PC-9 (cell line): ENCODE results near the gene RPL29. TPM values are rescaled to one million over a fixed set of nuclear protein-coding genes. Genes with fewer than 3 reads are reported as not detected.

Experiments
- BruUV-seq: library from RNA; stranded (reverse); fragments of 400-500 nt; replicated peaks from 2 replicates; lab custom pipeline; 2021; lab: Mats Ljungman, UMichigan
- CTCF ChIA-PET: fragments of 300-600 bp; sonication (Branson Sonifier 250); formaldehyde crosslinking; loops from one replicate; lab custom pipeline; 2022; ENCODE audit warnings: antibody characterized with exemption; lab: Charles Lee
- POLR2A ChIA-PET: fragments of 300-600 bp; sonication (Branson Sonifier 250); formaldehyde crosslinking; loops from one replicate; lab custom pipeline; 2022; ENCODE audit warnings: antibody characterized with exemption; ENCODE audit not compliant: unreplicated experiment; lab: Charles Lee
- DNase-seq, 2 experiments: peaks; one replicate each; pipeline versions ENCODE4 v3.0.0 to v3.0.0-alpha.2; 2015 to 2022; ENCODE audit warnings: mixed read lengths in 1 of 2
- H2AFZ ChIP-seq: fragments of 200-600 bp; sonication (generic); 2 replicates; pipeline ENCODE4 v1.8.1; 2017; ENCODE audit warnings: antibody characterized with exemption
- H3F3A ChIP-seq: fragments of 200-600 bp; sonication (generic); 2 replicates; pipeline ENCODE4 v1.8.1; 2017; ENCODE audit warnings: antibody characterized with exemption, mild to moderate bottlenecking, low read depth; ENCODE audit not compliant: insufficient read depth
- H3K27ac ChIP-seq: fragments of 200-600 bp; sonication (generic); 2 replicates; pipeline ENCODE4 v1.6.1; 2016; ENCODE audit warnings: mixed run types
- H3K27me3 ChIP-seq: fragments of 200-600 bp; sonication (generic); 2 replicates; pipeline ENCODE4 v1.6.1; 2016; ENCODE audit warnings: low read depth, mixed run types; ENCODE audit not compliant: insufficient read depth
- H3K36me3 ChIP-seq: fragments of 200-600 bp; sonication (generic); 2 replicates; pipeline ENCODE4 v1.6.1; 2016; ENCODE audit warnings: low read depth, mixed run types
- H3K4me1 ChIP-seq: fragments of 200-600 bp; sonication (generic); replicated peaks from 2 replicates; pipeline ENCODE4 v1.6.1; 2016; ENCODE audit warnings: mixed run types; ENCODE audit not compliant: insufficient read depth
- H3K4me2 ChIP-seq: fragments of 200-600 bp; sonication (generic); 2 replicates; pipeline ENCODE4 v1.6.1; 2017; ENCODE audit warnings: mixed run types
- H3K4me3 ChIP-seq: fragments of 200-600 bp; sonication (generic); 2 replicates; pipeline ENCODE4 v1.6.1; 2016; ENCODE audit warnings: mixed run types
- H3K79me2 ChIP-seq: fragments of 200-600 bp; sonication (generic); 2 replicates; pipeline ENCODE4 v1.6.1; 2017; ENCODE audit warnings: low read depth, mixed run types
- H3K9me2 ChIP-seq: fragments of 200-600 bp; sonication (generic); 2 replicates; pipeline ENCODE4 v1.8.1; 2017; ENCODE audit warnings: mild to moderate bottlenecking; ENCODE audit not compliant: insufficient read depth
- H3K9me3 ChIP-seq: fragments of 200-600 bp; sonication (generic); 2 replicates; pipeline ENCODE4 v1.8.1; 2016; ENCODE audit warnings: low read depth; ENCODE audit not compliant: insufficient read depth
- H4K20me1 ChIP-seq: fragments of 200-600 bp; sonication (generic); 2 replicates; pipeline ENCODE4 v1.8.1; 2017; ENCODE audit not compliant: insufficient read depth
- EZH2 ChIP-seq: fragments of 200-600 bp; sonication (generic); IDR thresholded peaks from 2 replicates; pipeline ENCODE4 v1.8.0; 2017; ENCODE audit warnings: antibody characterized with exemption, low read depth
- intact Hi-C: fragments of 100-400 bp; cut with micrococcal nuclease; formaldehyde crosslinking; loops from one replicate; pipeline ENCODE4 v1.10.0; 2022; ENCODE audit not compliant: unreplicated experiment
- total RNA-seq: library from RNA; stranded (reverse); gene quantifications from 2 replicates; pipeline ENCODE4 v1.2.3, GENCODE V29; 2021
- TF ChIP-seq, protein P1 (sequence below): fragments of 200-600 bp; sonication (generic); conservative IDR thresholded peaks from 2 replicates; pipeline ENCODE4 v1.6.1; 2017; ENCODE audit warnings: mixed run types, antibody characterized with exemption, mild to moderate bottlenecking, moderate library complexity

The RPL29 gene
- total RNA-seq, 1 experiment from 2014 or later, result 1,278 TPM

DNA sequence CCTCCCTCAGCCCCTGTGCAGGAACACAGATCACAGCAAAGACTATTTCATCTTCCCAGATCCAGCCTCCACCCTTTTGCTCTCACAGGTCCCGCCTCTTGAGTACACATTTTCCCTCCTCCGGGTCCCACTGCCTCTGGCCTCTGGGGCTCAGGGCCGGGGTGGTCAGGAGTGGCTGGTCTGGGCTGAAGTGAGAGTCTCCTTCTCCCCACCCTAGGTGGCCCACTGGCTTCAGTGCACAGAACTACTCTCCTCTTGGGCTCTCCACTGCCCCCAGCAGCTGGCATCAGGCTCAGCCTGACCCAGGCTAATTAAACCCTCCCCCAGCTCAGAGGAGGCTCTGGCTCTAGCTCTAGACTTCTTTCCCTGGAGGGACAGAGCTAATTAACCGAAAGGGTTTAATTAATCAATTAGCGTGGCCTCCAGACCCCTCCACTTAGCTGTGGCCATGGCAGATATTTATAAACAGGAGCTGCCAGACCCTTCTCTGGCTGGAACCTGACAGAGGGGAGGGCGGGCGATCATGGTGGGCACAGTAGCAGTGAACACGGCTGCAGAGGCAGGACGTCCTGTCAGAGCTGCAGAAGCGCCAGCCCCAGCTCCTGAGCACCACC, 45.5 kb upstream of the RPL29 start:
- Histone ChIP-seq H3K79me2 (no peaks in the 10 kb centered on the region), H3F3A (no peaks in the 10 kb centered on the region), H3K4me2 (no peak overlapping the region), H3K27me3 (no peaks in the 10 kb centered on the region), H3K9me3 (no peaks in the 10 kb centered on the region), H3K36me3 (no peaks in the 10 kb centered on the region), H3K4me1 (peaks cover 11% of the 10 kb centered on the region), H3K9me2 (no peaks in the 10 kb centered on the region), H3K27ac (no peak overlapping the region), H4K20me1 (no peaks in the 10 kb centered on the region), H2AFZ (no peak overlapping the region), H3K4me3 (no peak overlapping the region)
- ChIA-PET POLR2A (interaction anchor here (0.6 kb wide), 1 partner anchor 54 kb away, joined by 5 read pairs; no protein-coding TSS in a partner anchor), CTCF (interaction anchor here (0.9 kb wide), 1 partner anchor 15 kb away, joined by 6 read pairs; the partner anchor contains the start of gene DUSP7)
- no TSS peak for BruUV-seq
- no peak for TF ChIP-seq EZH2
- TF ChIP-seq, protein P1, sequence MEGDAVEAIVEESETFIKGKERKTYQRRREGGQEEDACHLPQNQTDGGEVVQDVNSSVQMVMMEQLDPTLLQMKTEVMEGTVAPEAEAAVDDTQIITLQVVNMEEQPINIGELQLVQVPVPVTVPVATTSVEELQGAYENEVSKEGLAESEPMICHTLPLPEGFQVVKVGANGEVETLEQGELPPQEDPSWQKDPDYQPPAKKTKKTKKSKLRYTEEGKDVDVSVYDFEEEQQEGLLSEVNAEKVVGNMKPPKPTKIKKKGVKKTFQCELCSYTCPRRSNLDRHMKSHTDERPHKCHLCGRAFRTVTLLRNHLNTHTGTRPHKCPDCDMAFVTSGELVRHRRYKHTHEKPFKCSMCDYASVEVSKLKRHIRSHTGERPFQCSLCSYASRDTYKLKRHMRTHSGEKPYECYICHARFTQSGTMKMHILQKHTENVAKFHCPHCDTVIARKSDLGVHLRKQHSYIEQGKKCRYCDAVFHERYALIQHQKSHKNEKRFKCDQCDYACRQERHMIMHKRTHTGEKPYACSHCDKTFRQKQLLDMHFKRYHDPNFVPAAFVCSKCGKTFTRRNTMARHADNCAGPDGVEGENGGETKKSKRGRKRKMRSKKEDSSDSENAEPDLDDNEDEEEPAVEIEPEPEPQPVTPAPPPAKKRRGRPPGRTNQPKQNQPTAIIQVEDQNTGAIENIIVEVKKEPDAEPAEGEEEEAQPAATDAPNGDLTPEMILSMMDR, result no peak; the same call in 1 of the 2 replicates
- DNase-seq, result no peak
- intact Hi-C loops, result no loop called here

DNA sequence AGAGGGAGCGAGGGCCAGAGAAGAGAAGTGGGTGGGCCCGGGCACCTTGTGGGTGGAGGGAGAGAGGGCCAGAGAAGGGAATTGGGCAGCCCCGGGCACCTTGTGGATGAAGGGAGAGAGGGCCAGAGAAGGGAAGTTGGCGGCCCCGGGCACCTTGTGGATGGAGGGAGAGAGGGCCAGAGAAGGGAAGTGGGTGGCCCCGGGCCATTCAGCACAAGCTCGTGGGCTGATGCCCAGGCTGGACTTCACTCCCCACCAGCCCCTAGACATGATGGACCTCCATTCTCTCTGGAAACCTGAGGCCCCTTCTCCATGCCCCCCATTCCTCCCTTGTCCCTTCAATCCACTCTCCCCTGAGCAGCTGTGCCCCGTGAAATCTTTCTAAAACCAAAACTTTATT, 44.9 kb upstream of the RPL29 start:
- no peaks in the 10 kb centered on the region for H3K9me2 ChIP-seq
- no peak for TF ChIP-seq EZH2
- TF ChIP-seq, protein P1, result no peak
- DNase-seq, result no peak
- H2AFZ ChIP-seq, result no peak overlapping the region
- no peaks in the 10 kb centered on the region for H3K27me3 ChIP-seq
- CTCF ChIA-PET, result interaction anchor here (0.6 to 0.9 kb wide), 2 partner anchors 15 to 30 kb away, joined by 6 to 16 read pairs; partner anchors contain the start of gene DUSP7
- H3K4me2 ChIP-seq, result no peak overlapping the region
- no peaks in the 10 kb centered on the region for H3K79me2 ChIP-seq
- POLR2A ChIA-PET, result interaction anchor here (0.6 kb wide), 1 partner anchor 53 kb away, joined by 5 read pairs; no protein-coding TSS in a partner anchor
- intact Hi-C loops, result no loop called here
- no peaks in the 10 kb centered on the region for H3K36me3 ChIP-seq
- H4K20me1 ChIP-seq, result no peaks in the 10 kb centered on the region
- H3K4me3 ChIP-seq, result no peak overlapping the region
- peaks cover 6% of the 10 kb centered on the region; the same call in 1 of the 2 replicates for H3K4me1 ChIP-seq
- H3K27ac ChIP-seq, result no peak overlapping the region
- H3K9me3 ChIP-seq, result no peaks in the 10 kb centered on the region
- BruUV-seq, result no TSS peak
- H3F3A ChIP-seq, result no peaks in the 10 kb centered on the region

DNA sequence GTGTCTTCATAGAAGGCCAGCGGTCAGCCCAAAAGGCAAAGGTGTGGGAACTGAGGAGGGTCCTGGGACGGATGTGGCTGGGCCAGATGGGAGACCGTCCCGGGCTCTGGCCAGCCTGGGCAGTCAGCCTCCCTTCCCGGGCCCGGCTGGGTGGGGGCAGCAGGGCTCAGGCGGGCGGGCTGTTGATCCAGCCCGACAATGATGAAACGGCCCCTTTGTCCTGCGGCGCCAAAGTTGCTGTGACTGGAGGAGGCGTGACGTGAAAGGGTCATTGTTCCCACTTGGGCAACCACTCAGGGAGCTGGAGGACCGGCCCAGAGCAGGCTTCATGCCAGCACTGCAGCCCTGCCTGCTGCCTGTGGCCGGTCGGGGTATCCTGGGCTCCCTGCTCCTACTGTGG, 44.2 kb upstream of the RPL29 start:
- no peaks in the 10 kb centered on the region for H3F3A ChIP-seq
- H3K27ac ChIP-seq, result no peak overlapping the region
- no peaks in the 10 kb centered on the region for H3K9me3 ChIP-seq
- no peaks in the 10 kb centered on the region for H3K4me1 ChIP-seq
- no peaks in the 10 kb centered on the region for H4K20me1 ChIP-seq
- H3K27me3 ChIP-seq, result no peaks in the 10 kb centered on the region
- no TSS peak for BruUV-seq
- CTCF ChIA-PET, result interaction anchor here (0.6 kb wide), 1 partner anchor 29 kb away, joined by 16 read pairs; no protein-coding TSS in a partner anchor
- H3K4me2 ChIP-seq, result no peak overlapping the region
- H3K4me3 ChIP-seq, result no peak overlapping the region
- no peak overlapping the region for H2AFZ ChIP-seq
- H3K36me3 ChIP-seq, result no peaks in the 10 kb centered on the region
- POLR2A ChIA-PET, result no interaction called here
- no peaks in the 10 kb centered on the region for H3K9me2 ChIP-seq
- intact Hi-C loops, result no loop called here
- no peak for DNase-seq
- H3K79me2 ChIP-seq, result no peaks in the 10 kb centered on the region
- TF ChIP-seq EZH2, result no peak
- TF ChIP-seq, protein P1, result no peak
